AG10803 (cell line): Measurements from ENCODE around the gene HPDL.
A peak's percentile ranks its signal among the peaks of the same experiment; 100 is the strongest.

Experiments
- DNase-seq: peaks from one replicate; pipeline ENCODE4 v3.0.0; 2010; ENCODE audit warnings: low read depth
- H3K4me3 ChIP-seq: 2 replicates; pipeline ENCODE4 v1.5.1; 2011; ENCODE audit warnings: mild to moderate bottlenecking, low read length, control low read depth
- CTCF ChIP-seq: conservative IDR thresholded peaks from 2 replicates; pipeline ENCODE4 v1.5.1; 2011; ENCODE audit warnings: mild to moderate bottlenecking, low read length, control low read depth, inconsistent platforms

HPDL gene

GRCh38 chr1:45354838-45355237, 28.1 kb downstream of the HPDL start:
- no peak for DNase-seq
- no peak overlapping the region for H3K4me3 ChIP-seq
- TF ChIP-seq CTCF = no peak

GRCh38 chr1:45355683-45356082, 29.0 kb downstream of the HPDL start:
- H3K4me3 ChIP-seq = no peak overlapping the region
- no peak for DNase-seq
- TF ChIP-seq CTCF = no peak

- no peak overlapping the region for H3K4me3 ChIP-seq
- TF ChIP-seq CTCF = no peak
These were observed 29.5 kb downstream of the HPDL start for GRCh38 chr1:45356186-45356585.

GRCh38 chr1:45359882-45360513, 33.3 kb downstream of the HPDL start:
- H3K4me3 ChIP-seq = no peak overlapping the region
- DNase-seq = peak; percentile 71
- TF ChIP-seq CTCF = peak; percentile 69

More at GRCh38 chr1:45356186-45356585, 29.5 kb downstream of the HPDL start:
- DNase-seq = no peak

- TF ChIP-seq CTCF = peak; percentile 30
- peak; percentile 81 for DNase-seq
- peak overlapping the region; percentile 13; the same call in 1 of the 2 replicates for H3K4me3 ChIP-seq
These were observed 34.3 kb downstream of the HPDL start for GRCh38 chr1:45360981-45361380.

- no peak overlapping the region for H3K4me3 ChIP-seq
- no peak for TF ChIP-seq CTCF
- no peak for DNase-seq
These were observed 37.6 kb downstream of the HPDL start for GRCh38 chr1:45364294-45364693.

GRCh38 chr1:45365051-45365450, 38.4 kb downstream of the HPDL start:
- no peak for TF ChIP-seq CTCF
- no peak overlapping the region for H3K4me3 ChIP-seq
- no peak for DNase-seq
